GM21825 (cell line): Measurements from ENCODE around the gene ERP27.

ENCODE experiments used
- ATAC-seq: cut with Tn5 transposase; IDR thresholded peaks from one replicate; pipeline ENCODE4 v1.9.1; 2021; ENCODE audit warnings: mild to moderate bottlenecking, moderate library complexity; ENCODE audit not compliant: unreplicated experiment

The ERP27 gene

GRCh38 chr12:14937014-14937413 lies 1.3 kb downstream of the ERP27 start:
- no peak for ATAC-seq

- no peak for ATAC-seq
Observed at GRCh38 chr12:14936224-14936861, 2.0 kb downstream of the ERP27 start.

- ATAC-seq = no peak
Observed at GRCh38 chr12:14935031-14935430, 3.3 kb downstream of the ERP27 start.

- no peak for ATAC-seq
Observed at GRCh38 chr12:14934511-14934910, 3.8 kb downstream of the ERP27 start.

- no peak for ATAC-seq
Observed at GRCh38 chr12:14931791-14932560, 6.4 kb downstream of the ERP27 start.

- no peak for ATAC-seq
Observed at GRCh38 chr12:14931359-14931758, 7.0 kb downstream of the ERP27 start.

GRCh38 chr12:14930299-14930698 lies 8.0 kb downstream of the ERP27 start:
- no peak for ATAC-seq

GRCh38 chr12:14928931-14929330 lies 9.4 kb downstream of the ERP27 start:
- ATAC-seq = no peak

GRCh38 chr12:14927267-14927666 lies 11.1 kb downstream of the ERP27 start:
- no peak for ATAC-seq

GRCh38 chr12:14924541-14924940 lies 13.8 kb downstream of the ERP27 start:
- no peak for ATAC-seq

- no peak for ATAC-seq
Observed at GRCh38 chr12:14923944-14924343, 14.4 kb downstream of the ERP27 start.

- ATAC-seq = peak; percentile 53
Observed at GRCh38 chr12:14921218-14921617, 17.1 kb downstream of the ERP27 start.

GRCh38 chr12:14920475-14921126 lies 17.7 kb downstream of the ERP27 start:
- ATAC-seq = peak; percentile 81

- ATAC-seq = no peak
Observed at GRCh38 chr12:14919455-14919854, 18.9 kb downstream of the ERP27 start.

- ATAC-seq = no peak
Observed at GRCh38 chr12:14915736-14916135, 22.6 kb downstream of the ERP27 start.

GRCh38 chr12:14913381-14913781 lies 25.0 kb downstream of the ERP27 start:
- ATAC-seq = no peak

GRCh38 chr12:14911131-14911530 lies 27.2 kb downstream of the ERP27 start:
- no peak for ATAC-seq

GRCh38 chr12:14910090-14910915 lies 28.0 kb downstream of the ERP27 start:
- no peak for ATAC-seq

- no peak for ATAC-seq
Observed at GRCh38 chr12:14907953-14908352, 30.4 kb downstream of the ERP27 start.

- ATAC-seq = no peak
Observed at GRCh38 chr12:14906114-14906513, 32.2 kb downstream of the ERP27 start.
